ENCODE results near the gene TAF13. TPM values are rescaled to one million over a fixed set of nuclear protein-coding genes. Genes with fewer than 3 reads are reported as not detected.

The TAF13 gene
- total and polyA plus RNA-seq, 8 donors: 27.9 to 66.7 (median 36.3) TPM

- Histone ChIP-seq H3K9me3 (no peaks in the 10 kb centered on the region), H3K4me1 (no peaks in the 10 kb centered on the region), H3K27me3 (no peaks in the 10 kb centered on the region), H3K36me3 (no peaks in the 10 kb centered on the region), H3K4me3 (no peak overlapping the region), H3K27ac (no peak overlapping the region)
- intact Hi-C loops (cut with DNase I): no loop called here
- DNase-seq (no peak), ATAC-seq (no peak)
- TF ChIP-seq, protein P1, sequence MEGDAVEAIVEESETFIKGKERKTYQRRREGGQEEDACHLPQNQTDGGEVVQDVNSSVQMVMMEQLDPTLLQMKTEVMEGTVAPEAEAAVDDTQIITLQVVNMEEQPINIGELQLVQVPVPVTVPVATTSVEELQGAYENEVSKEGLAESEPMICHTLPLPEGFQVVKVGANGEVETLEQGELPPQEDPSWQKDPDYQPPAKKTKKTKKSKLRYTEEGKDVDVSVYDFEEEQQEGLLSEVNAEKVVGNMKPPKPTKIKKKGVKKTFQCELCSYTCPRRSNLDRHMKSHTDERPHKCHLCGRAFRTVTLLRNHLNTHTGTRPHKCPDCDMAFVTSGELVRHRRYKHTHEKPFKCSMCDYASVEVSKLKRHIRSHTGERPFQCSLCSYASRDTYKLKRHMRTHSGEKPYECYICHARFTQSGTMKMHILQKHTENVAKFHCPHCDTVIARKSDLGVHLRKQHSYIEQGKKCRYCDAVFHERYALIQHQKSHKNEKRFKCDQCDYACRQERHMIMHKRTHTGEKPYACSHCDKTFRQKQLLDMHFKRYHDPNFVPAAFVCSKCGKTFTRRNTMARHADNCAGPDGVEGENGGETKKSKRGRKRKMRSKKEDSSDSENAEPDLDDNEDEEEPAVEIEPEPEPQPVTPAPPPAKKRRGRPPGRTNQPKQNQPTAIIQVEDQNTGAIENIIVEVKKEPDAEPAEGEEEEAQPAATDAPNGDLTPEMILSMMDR (IDR thresholded peaks at IDR 0.05): no peak
These were observed 27.5 kb downstream of the TAF13 start for GRCh38 chr1:109048335-109048734.

- Histone ChIP-seq H3K4me1 (peaks cover 0 to 4% of the 10 kb centered on the region in 2 donors), H3K9me3 (no peaks in the 10 kb centered on the region), H3K27me3 (no peaks in the 10 kb centered on the region), H3K4me3 (no peak overlapping the region), H3K27ac (no peak overlapping the region), H3K36me3 (no peaks in the 10 kb centered on the region)
- intact Hi-C loops (cut with DNase I): no loop called here
- TF ChIP-seq, protein P1 (IDR thresholded peaks at IDR 0.05): no peak
- no peak for ATAC-seq
- no peak for DNase-seq
These were observed 28.5 kb downstream of the TAF13 start for GRCh38 chr1:109047339-109047738.

- TF ChIP-seq, protein P1 (IDR thresholded peaks at IDR 0.05): no peak
- no peak for ATAC-seq
These were observed 29.1 kb downstream of the TAF13 start for GRCh38 chr1:109046671-109047070.

GRCh38 chr1:109045595-109045994 lies 30.2 kb downstream of the TAF13 start:
- Histone ChIP-seq H3K4me1 (peaks cover 1 to 9% of the 10 kb centered on the region in 2 donors), H3K27ac (no peak overlapping the region), H3K9me3 (no peaks in the 10 kb centered on the region), H3K4me3 (no peak overlapping the region), H3K36me3 (no peaks in the 10 kb centered on the region), H3K27me3 (no peaks in the 10 kb centered on the region)
- TF ChIP-seq, protein P1 (IDR thresholded peaks at IDR 0.05): no peak
- intact Hi-C loops (cut with DNase I): no loop called here
- DNase-seq (no peak), ATAC-seq (no peak)

More at GRCh38 chr1:109046671-109047070, 29.1 kb downstream of the TAF13 start:
- Histone ChIP-seq H3K27me3 (no peaks in the 10 kb centered on the region), H3K4me3 (no peak overlapping the region), H3K9me3 (no peaks in the 10 kb centered on the region), H3K4me1 (peaks cover 0 to 6% of the 10 kb centered on the region in 2 donors), H3K36me3 (no peaks in the 10 kb centered on the region), H3K27ac (no peak overlapping the region)
- intact Hi-C loops (cut with DNase I): no loop called here
- no peak for DNase-seq

GRCh38 chr1:109041621-109042468 lies 34.0 kb downstream of the TAF13 start, which contains the start of gene WDR47:
WDR47 (minus strand) TSS chr1:109042102; CDS start chr1:109023512, 18,590 bp downstream.
- Histone ChIP-seq H3K4me1 (peaks cover 7 to 16% of the 10 kb centered on the region in 2 donors), H3K27ac (peak within 1 kb of the TSS; percentile 68 to 88), H3K36me3 (no peaks in the 10 kb centered on the region), H3K27me3 (no peaks in the 10 kb centered on the region), H3K4me3 (peak within 1 kb of the TSS; percentile 70 to 78), H3K9me3 (no peaks in the 10 kb centered on the region)
- ATAC-seq: peak; percentile 99
- TF ChIP-seq, protein P1 (IDR thresholded peaks at IDR 0.05): no peak
- intact Hi-C loops (cut with DNase I): no loop called here
- peak; percentile 85 to 99 (median 96) for DNase-seq

All from left lung (tissue), 10 donors.